Activated CD8-positive, alpha-beta T cell treated with anti-CD3 and anti-CD28 coated beads, Interleukin-2, amount 10 ng/mL, durations not matched to agents 7 days and 5 days (primary cell): ENCODE results near the gene FAM174C. TPM values are rescaled to one million over a fixed set of nuclear protein-coding genes. Genes with fewer than 3 reads are reported as not detected.

Experiments used
- ATAC-seq: fragments of 150-1000 bp; cut with Tn5 transposase; one replicate; pipeline ENCODE4 v1.10.0; 2021; ENCODE audit warnings: moderate library complexity
- CTCF ChIA-PET: fragments of 350-600 bp; sonication (Branson Sonifier 250); formaldehyde crosslinking; loops from one replicate; lab custom pipeline; 2021; ENCODE audit warnings: antibody characterized with exemption; lab: Charles Lee
- POLR2A ChIA-PET: fragments of 350-600 bp; sonication (Branson Sonifier 250); formaldehyde crosslinking; loops from one replicate; lab custom pipeline; 2021; ENCODE audit warnings: antibody characterized with exemption; lab: Charles Lee
- DNase-seq: peaks from one replicate; pipeline ENCODE4 v3.0.0-alpha.2; 2020
- H3K27ac Mint-ChIP-seq: one replicate; pipeline ENCODE4 v1.8.0; 2021; ENCODE audit warnings: mild to moderate bottlenecking, mixed read lengths
- H3K27me3 Mint-ChIP-seq: one replicate; pipeline ENCODE4 v1.8.0; 2021; ENCODE audit warnings: low read depth, mixed read lengths
- H3K36me3 Mint-ChIP-seq: one replicate; pipeline ENCODE4 v1.8.0; 2021; ENCODE audit warnings: low read depth, mixed read lengths
- H3K4me1 Mint-ChIP-seq: one replicate; pipeline ENCODE4 v1.8.0; 2021; ENCODE audit warnings: low read depth, mixed read lengths
- H3K4me3 Mint-ChIP-seq: one replicate; pipeline ENCODE4 v1.8.0; 2021; ENCODE audit warnings: mild to moderate bottlenecking, mixed read lengths
- H3K9me3 Mint-ChIP-seq: one replicate; pipeline ENCODE4 v1.8.0; 2022; ENCODE audit warnings: mixed read lengths; ENCODE audit not compliant: insufficient read depth
- total RNA-seq, 2 experiments: library from RNA; stranded (reverse); gene quantifications; one replicate each; pipeline ENCODE4 v1.2.3, GENCODE V29; 2021

FAM174C gene
- total RNA-seq, 2 experiments from 2014 or later, result 57.1 TPM

- Mint-ChIP-seq H3K4me3 (peak within 1 kb of the TSS; percentile 78), H3K36me3 (peaks cover 20% of the 10 kb centered on the region), H3K9me3 (no peaks in the 10 kb centered on the region), H3K4me1 (peaks cover 17% of the 10 kb centered on the region), H3K27me3 (no peaks in the 10 kb centered on the region), H3K27ac (peak within 1 kb of the TSS; percentile 90)
- peak; percentile 78 for DNase-seq
- CTCF ChIA-PET, result interaction anchor here (1.0 to 8.2 kb wide), 2 partner anchors 18 to 19 kb away, joined by 6 to 606 read pairs; partner anchors contain the start of gene CIRBP
- ATAC-seq, result peak; percentile 8
- POLR2A ChIA-PET, result interaction anchor here (0.6 to 1.0 kb wide), 3 partner anchors 14 to 21 kb away, joined by 3 to 8 read pairs (median 5); partner anchors contain the start of gene CIRBP
Observed at GRCh38 chr19:1248139-1248785, 27.1 kb upstream of the FAM174C start, which contains the start of gene MIDN. Gene MIDN, plus strand, starts transcription at chr19:1248583. Its CDS starts 1,714 bp downstream, at chr19:1250297.

GRCh38 chr19:1248786-1249297 is 26.5 kb upstream of the FAM174C start:
- ChIA-PET CTCF (interaction anchor here (0.6 to 1.0 kb wide), 2 partner anchors 15 to 18 kb away, joined by 3 to 6 read pairs; no protein-coding TSS in a partner anchor), POLR2A (interaction anchor here (0.6 to 1.0 kb wide), 3 partner anchors 13 to 20 kb away, joined by 3 to 8 read pairs (median 5); partner anchors contain the start of gene CIRBP)
- Mint-ChIP-seq H3K4me3 (peak overlapping the region; percentile 78), H3K9me3 (no peaks in the 10 kb centered on the region), H3K27me3 (no peaks in the 10 kb centered on the region), H3K4me1 (peaks cover 15% of the 10 kb centered on the region), H3K27ac (peak overlapping the region; percentile 90), H3K36me3 (peaks cover 24% of the 10 kb centered on the region)
- DNase-seq (peak; percentile 82), ATAC-seq (peak; percentile 14)

- ATAC-seq (peak; percentile 54), DNase-seq (peak; percentile 95)
- H3K4me1 Mint-ChIP-seq, result peaks cover 13% of the 10 kb centered on the region
- ChIA-PET POLR2A (interaction anchor here (0.5 to 1.0 kb wide), 4 partner anchors 10 to 20 kb away, joined by 3 to 8 read pairs (median 3); partner anchors contain the start of gene CIRBP), CTCF (interaction anchor here (0.6 to 1.0 kb wide), 2 partner anchors 15 to 17 kb away, joined by 3 to 6 read pairs; no protein-coding TSS in a partner anchor)
- peak overlapping the region; percentile 79 for H3K4me3 Mint-ChIP-seq
- H3K27ac Mint-ChIP-seq, result peak overlapping the region; percentile 83
- H3K9me3 Mint-ChIP-seq, result no peaks in the 10 kb centered on the region
- H3K27me3 Mint-ChIP-seq, result no peaks in the 10 kb centered on the region
- H3K36me3 Mint-ChIP-seq, result peaks cover 26% of the 10 kb centered on the region
Observed at GRCh38 chr19:1249298-1249989, 25.9 kb upstream of the FAM174C start.

GRCh38 chr19:1249990-1250436 is 25.3 kb upstream of the FAM174C start:
- CTCF ChIA-PET, result interaction anchor here (0.9 kb wide), 1 partner anchor 12 kb away, joined by 3 read pairs; no protein-coding TSS in a partner anchor
- Mint-ChIP-seq H3K36me3 (peaks cover 30% of the 10 kb centered on the region), H3K4me3 (peak overlapping the region; percentile 79), H3K27me3 (no peaks in the 10 kb centered on the region), H3K9me3 (no peaks in the 10 kb centered on the region), H3K4me1 (peaks cover 15% of the 10 kb centered on the region), H3K27ac (peak overlapping the region; percentile 83)
- ATAC-seq, result no peak
- DNase-seq, result no peak
- POLR2A ChIA-PET, result interaction anchor here (0.5 to 1.0 kb wide), 2 partner anchors 10 to 19 kb away, joined by 3 read pairs; partner anchors contain the start of gene CIRBP

GRCh38 chr19:1250437-1251260 is 24.7 kb upstream of the FAM174C start:
- Mint-ChIP-seq H3K4me1 (peaks cover 20% of the 10 kb centered on the region), H3K27ac (peak overlapping the region; percentile 88), H3K36me3 (peaks cover 36% of the 10 kb centered on the region), H3K4me3 (peak overlapping the region; percentile 91), H3K9me3 (no peaks in the 10 kb centered on the region), H3K27me3 (no peaks in the 10 kb centered on the region)
- ATAC-seq, result no peak
- POLR2A ChIA-PET, result interaction anchor here (1.0 to 3.2 kb wide), 3 partner anchors 11 to 19 kb away, joined by 3 to 52 read pairs (median 6); partner anchors contain the start of gene CIRBP
- CTCF ChIA-PET, result interaction anchor here (0.9 to 1.3 kb wide), 2 partner anchors 11 to 16 kb away, joined by 3 to 11 read pairs; no protein-coding TSS in a partner anchor
- DNase-seq, result peak; percentile 74

GRCh38 chr19:1251330-1252220 is 23.8 kb upstream of the FAM174C start:
- Mint-ChIP-seq H3K9me3 (no peaks in the 10 kb centered on the region), H3K4me1 (peaks cover 23% of the 10 kb centered on the region), H3K36me3 (peaks cover 45% of the 10 kb centered on the region), H3K27me3 (no peaks in the 10 kb centered on the region), H3K27ac (peak overlapping the region; percentile 88), H3K4me3 (peak overlapping the region; percentile 91)
- ATAC-seq (peak; percentile 2), DNase-seq (peak; percentile 79)
- ChIA-PET POLR2A (interaction anchor here (0.5 to 3.2 kb wide), 5 partner anchors 10 to 31 kb away, joined by 3 to 52 read pairs (median 4); partner anchors contain the start of gene CIRBP), CTCF (interaction anchor here (1.3 kb wide), 1 partner anchor 15 kb away, joined by 11 read pairs; no protein-coding TSS in a partner anchor)

GRCh38 chr19:1252221-1252820 is 23.0 kb upstream of the FAM174C start:
- peaks cover 26% of the 10 kb centered on the region for H3K4me1 Mint-ChIP-seq
- H3K27ac Mint-ChIP-seq, result peak overlapping the region; percentile 88
- CTCF ChIA-PET, result interaction anchor here (1.3 to 4.9 kb wide), 3 partner anchors 8 to 14 kb away, joined by 11 to 45 read pairs (median 29); no protein-coding TSS in a partner anchor
- peak overlapping the region; percentile 91 for H3K4me3 Mint-ChIP-seq
- no peaks in the 10 kb centered on the region for H3K9me3 Mint-ChIP-seq
- ATAC-seq, result no peak
- peaks cover 48% of the 10 kb centered on the region for H3K36me3 Mint-ChIP-seq
- peak; percentile 87 for DNase-seq
- H3K27me3 Mint-ChIP-seq, result no peaks in the 10 kb centered on the region
- POLR2A ChIA-PET, result interaction anchor here (0.5 to 3.2 kb wide), 9 partner anchors 8 to 31 kb away, joined by 3 to 52 read pairs (median 9); partner anchors contain the start of genes CIRBP and FAM174C

GRCh38 chr19:1252821-1253513 is 22.4 kb upstream of the FAM174C start:
- H3K4me1 Mint-ChIP-seq, result peaks cover 30% of the 10 kb centered on the region
- peak; percentile 16 for ATAC-seq
- DNase-seq, result peak; percentile 85
- H3K27ac Mint-ChIP-seq, result peak overlapping the region; percentile 81
- no peaks in the 10 kb centered on the region for H3K9me3 Mint-ChIP-seq
- no peaks in the 10 kb centered on the region for H3K27me3 Mint-ChIP-seq
- POLR2A ChIA-PET, result interaction anchor here (0.9 to 3.2 kb wide), 6 partner anchors 8 to 22 kb away, joined by 3 to 52 read pairs (median 10); partner anchors contain the start of genes CIRBP and FAM174C
- peaks cover 55% of the 10 kb centered on the region for H3K36me3 Mint-ChIP-seq
- CTCF ChIA-PET, result interaction anchor here (0.7 to 4.9 kb wide), 4 partner anchors 8 to 16 kb away, joined by 3 to 45 read pairs (median 16); partner anchors contain the start of gene CIRBP
- H3K4me3 Mint-ChIP-seq, result peak overlapping the region; percentile 91
